Measurements from ENCODE around the gene IGFL3. TPM values are rescaled to one million over a fixed set of nuclear protein-coding genes. Genes with fewer than 3 reads are reported as not detected.
"Not testable (repeated sequence)": the region's sequence is repeated elsewhere in the genome, so short reads cannot be mapped to it uniquely, and the experiment has no call there.

The IGFL3 gene
- not detected in 2 replicates for total RNA-seq

GRCh38 chr19:46124638-46125115 lies at the start of gene IGFL3:
IGFL3 (minus strand) TSS chr19:46124688; CDS start chr19:46124649, 39 bp downstream.
- no peak for DNase-seq (ENCODE audit: low read depth)
- H3K4me3 ChIP-seq (ENCODE audit: low read depth, low read length), result no peak within 1 kb of the TSS
- TF ChIP-seq, protein P1, sequence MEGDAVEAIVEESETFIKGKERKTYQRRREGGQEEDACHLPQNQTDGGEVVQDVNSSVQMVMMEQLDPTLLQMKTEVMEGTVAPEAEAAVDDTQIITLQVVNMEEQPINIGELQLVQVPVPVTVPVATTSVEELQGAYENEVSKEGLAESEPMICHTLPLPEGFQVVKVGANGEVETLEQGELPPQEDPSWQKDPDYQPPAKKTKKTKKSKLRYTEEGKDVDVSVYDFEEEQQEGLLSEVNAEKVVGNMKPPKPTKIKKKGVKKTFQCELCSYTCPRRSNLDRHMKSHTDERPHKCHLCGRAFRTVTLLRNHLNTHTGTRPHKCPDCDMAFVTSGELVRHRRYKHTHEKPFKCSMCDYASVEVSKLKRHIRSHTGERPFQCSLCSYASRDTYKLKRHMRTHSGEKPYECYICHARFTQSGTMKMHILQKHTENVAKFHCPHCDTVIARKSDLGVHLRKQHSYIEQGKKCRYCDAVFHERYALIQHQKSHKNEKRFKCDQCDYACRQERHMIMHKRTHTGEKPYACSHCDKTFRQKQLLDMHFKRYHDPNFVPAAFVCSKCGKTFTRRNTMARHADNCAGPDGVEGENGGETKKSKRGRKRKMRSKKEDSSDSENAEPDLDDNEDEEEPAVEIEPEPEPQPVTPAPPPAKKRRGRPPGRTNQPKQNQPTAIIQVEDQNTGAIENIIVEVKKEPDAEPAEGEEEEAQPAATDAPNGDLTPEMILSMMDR (IDR thresholded peaks at IDR 0.05; ENCODE audit: insufficient read depth, low read depth, low read length), result no peak

DNA sequence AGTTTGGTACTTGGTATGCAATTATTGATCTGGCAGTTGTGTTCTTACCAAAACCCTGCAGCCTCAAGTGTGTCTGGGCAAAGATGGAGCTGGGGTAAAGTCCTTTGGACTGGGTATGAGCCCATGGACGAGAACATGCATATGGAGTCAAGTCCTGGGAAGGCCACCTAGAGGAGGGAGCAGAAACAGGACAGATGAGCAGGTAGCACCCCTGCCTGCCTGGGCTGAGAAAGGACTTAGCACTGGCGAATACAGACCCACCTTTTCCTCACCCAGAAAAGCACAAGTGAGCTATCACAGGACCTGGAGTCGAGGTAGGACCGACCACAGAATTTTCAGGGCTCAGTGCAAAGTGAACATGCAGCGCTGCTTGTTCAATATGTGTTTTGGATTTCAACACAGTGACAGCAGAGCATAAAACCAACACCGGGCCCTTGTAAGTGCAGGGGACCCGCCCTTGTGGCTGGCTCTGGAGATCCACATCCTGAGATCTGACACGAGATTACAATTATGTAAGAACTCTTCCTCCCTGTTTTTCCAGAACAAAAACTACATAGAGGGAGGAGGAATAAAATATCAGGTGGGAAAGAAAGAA lies 49.5 kb upstream of the IGFL3 start:
- TF ChIP-seq, protein P1 (IDR thresholded peaks at IDR 0.05; ENCODE audit: insufficient read depth, low read depth, low read length), result no peak
- no peak overlapping the region for H3K4me3 ChIP-seq (ENCODE audit: low read depth, low read length)
- no peak for DNase-seq (ENCODE audit: low read depth)

- DNase-seq (ENCODE audit: low read depth), result no peak
- no peak overlapping the region for H3K4me3 ChIP-seq (ENCODE audit: low read depth, low read length)
- TF ChIP-seq, protein P1 (IDR thresholded peaks at IDR 0.05; ENCODE audit: insufficient read depth, low read depth, low read length), result no peak
These were observed 38.2 kb upstream of the IGFL3 start for GRCh38 chr19:46162731-46163130.

- H3K4me3 ChIP-seq (ENCODE audit: low read depth, low read length); DNase-seq (ENCODE audit: low read depth): not testable (repeated sequence)
These were observed 37.3 kb upstream of the IGFL3 start for GRCh38 chr19:46161642-46162257.

DNA sequence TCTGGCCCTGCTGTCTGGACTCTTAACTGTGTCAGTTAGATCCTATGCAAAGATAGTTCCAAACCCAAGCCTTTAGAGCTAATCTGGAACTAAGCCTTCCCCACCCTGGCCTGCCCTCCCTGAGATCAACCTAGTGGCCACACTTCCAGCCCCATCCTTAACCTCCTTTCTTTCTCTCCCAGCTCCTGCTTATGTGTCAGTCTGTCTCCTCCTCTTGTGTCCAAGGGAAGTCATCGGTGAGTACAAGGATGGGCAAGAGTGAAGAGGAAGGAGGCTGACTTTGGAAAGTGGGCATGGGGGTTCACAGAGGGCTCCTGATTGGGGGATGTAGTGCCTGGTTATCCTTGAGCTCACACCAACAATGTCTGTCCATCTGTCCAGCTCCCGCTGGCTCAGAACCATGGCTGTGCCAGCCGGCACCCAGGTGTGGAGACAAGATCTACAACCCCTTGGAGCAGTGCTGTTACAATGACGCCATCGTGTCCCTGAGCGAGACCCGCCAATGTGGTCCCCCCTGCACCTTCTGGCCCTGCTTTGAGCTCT lies 35.8 kb upstream of the IGFL3 start:
- no peak for DNase-seq (ENCODE audit: low read depth)
- H3K4me3 ChIP-seq (ENCODE audit: low read depth, low read length), result no peak overlapping the region
- TF ChIP-seq, protein P1 (IDR thresholded peaks at IDR 0.05; ENCODE audit: insufficient read depth, low read depth, low read length), result no peak

DNA sequence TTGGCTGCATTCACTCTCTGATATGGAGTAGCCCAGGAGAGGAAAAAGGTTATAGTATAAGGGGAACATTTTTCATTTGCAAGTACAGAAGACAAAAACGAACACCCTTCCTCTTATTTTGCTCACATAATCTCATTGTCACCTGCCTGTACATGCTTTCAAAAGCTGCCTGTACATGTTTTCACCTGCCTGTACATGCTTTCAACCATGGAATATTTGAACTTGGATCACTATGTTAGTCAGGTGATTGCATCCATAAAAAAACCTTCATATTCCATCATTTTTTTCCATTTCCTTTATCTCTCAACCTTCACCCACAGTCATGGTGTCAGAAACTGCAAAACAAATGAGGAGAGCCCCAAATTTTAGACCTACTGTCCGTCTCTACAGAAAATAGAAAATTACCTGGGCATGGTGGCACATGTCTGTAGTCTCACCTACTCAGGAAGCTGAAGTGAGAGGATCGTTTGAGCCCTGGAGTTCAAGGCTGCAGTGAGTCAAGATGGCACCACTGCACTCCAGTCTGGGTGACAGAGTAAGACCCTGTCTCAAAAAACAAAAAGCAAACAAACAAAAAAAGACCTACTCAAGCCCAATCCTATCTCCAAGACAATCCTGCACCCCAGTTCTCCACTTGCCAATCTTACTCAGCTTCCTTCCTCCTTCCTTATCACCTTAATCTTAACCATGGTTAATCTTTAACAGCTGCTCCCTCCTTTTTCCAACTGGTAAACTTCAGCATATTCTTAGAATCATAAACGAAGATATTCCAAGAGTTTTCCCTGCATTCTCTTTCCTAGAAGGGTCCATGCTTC lies 35.1 kb upstream of the IGFL3 start:
- H3K4me3 ChIP-seq (ENCODE audit: low read depth, low read length), result no peak overlapping the region
- TF ChIP-seq, protein P1 (IDR thresholded peaks at IDR 0.05; ENCODE audit: insufficient read depth, low read depth, low read length), result no peak

GRCh38 chr19:46155237-46155636 lies 30.7 kb upstream of the IGFL3 start:
- TF ChIP-seq, protein P1 (IDR thresholded peaks at IDR 0.05; ENCODE audit: insufficient read depth, low read depth, low read length), result no peak
- no peak overlapping the region for H3K4me3 ChIP-seq (ENCODE audit: low read depth, low read length)
- no peak for DNase-seq (ENCODE audit: low read depth)

More for the DNA sequence above, 35.1 kb upstream of the IGFL3 start:
- no peak for DNase-seq (ENCODE audit: low read depth)

All from fibroblast of villous mesenchyme (primary cell).